Measurements from ENCODE around the gene NQO2. TPM values are rescaled to one million over a fixed set of nuclear protein-coding genes. Genes with fewer than 3 reads are reported as not detected.
"Not testable (repeated sequence)": the region's sequence is repeated elsewhere in the genome, so short reads cannot be mapped to it uniquely, and the experiment has no call there.

NQO2 gene
- total RNA-seq, 3 donors from 2014 or later (not counting 1 experiment from before 2014, with no cell fraction given) = 13.1 to 21.7 (median 16.2) TPM

DNA sequence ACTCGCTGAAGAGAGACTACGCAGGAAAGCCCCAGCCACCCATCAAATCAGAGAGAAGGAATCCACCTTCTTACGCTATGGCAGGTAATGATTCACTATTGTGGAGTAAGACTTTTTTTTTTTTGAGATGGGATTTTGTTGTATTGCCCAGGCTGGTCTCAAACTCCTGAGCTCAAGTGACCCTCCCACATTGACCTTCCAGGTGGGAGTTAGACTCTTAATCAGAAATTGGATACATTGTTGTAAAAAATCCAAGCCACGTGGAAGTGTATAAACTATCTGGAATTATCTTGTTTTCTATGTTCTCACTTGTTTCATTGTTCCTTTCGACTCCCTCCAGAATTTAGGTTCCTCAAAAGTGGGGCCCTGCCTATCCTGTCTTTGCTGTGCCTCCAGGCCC, 6.8 kb downstream of the NQO2 start:
- intact Hi-C loops (cut with micrococcal nuclease) = no loop called here
- Mint-ChIP-seq H3K4me3 (no peak overlapping the region), H3K4me1 (peaks cover 12 to 18% of the 10 kb centered on the region in 2 donors), H3K36me3 (peaks cover 31% of the 10 kb centered on the region), H3K9me3 (peaks cover 0 to 7% of the 10 kb centered on the region in 2 donors), H3K27me3 (ENCODE audit: low read depth in 2 of 2) (no peaks in the 10 kb centered on the region), H3K27ac (no peak overlapping the region)
- Histone ChIP-seq H3K27ac (ENCODE audit: low read length) (no peak overlapping the region), H3K36me3 (ENCODE audit: control insufficient read depth, insufficient read depth, low read length) (peaks cover 41% of the 10 kb centered on the region), H3K4me1 (ENCODE audit: control insufficient read depth, insufficient read depth, low read length) (no peaks in the 10 kb centered on the region), H3K27me3 (ENCODE audit: control insufficient read depth, insufficient read depth, low read length) (no peaks in the 10 kb centered on the region), H3K4me3 (ENCODE audit: low read length) (no peak overlapping the region), H3K9me3 (ENCODE audit: control insufficient read depth, insufficient read depth, low read length) (peaks cover 8% of the 10 kb centered on the region)
- WGBS (ENCODE audit: insufficient coverage) = 90% methylated on average over 2 of the region's 5 CpGs
- ATAC-seq = no peak
- DNase-seq = no peak
- TF ChIP-seq, protein P1, sequence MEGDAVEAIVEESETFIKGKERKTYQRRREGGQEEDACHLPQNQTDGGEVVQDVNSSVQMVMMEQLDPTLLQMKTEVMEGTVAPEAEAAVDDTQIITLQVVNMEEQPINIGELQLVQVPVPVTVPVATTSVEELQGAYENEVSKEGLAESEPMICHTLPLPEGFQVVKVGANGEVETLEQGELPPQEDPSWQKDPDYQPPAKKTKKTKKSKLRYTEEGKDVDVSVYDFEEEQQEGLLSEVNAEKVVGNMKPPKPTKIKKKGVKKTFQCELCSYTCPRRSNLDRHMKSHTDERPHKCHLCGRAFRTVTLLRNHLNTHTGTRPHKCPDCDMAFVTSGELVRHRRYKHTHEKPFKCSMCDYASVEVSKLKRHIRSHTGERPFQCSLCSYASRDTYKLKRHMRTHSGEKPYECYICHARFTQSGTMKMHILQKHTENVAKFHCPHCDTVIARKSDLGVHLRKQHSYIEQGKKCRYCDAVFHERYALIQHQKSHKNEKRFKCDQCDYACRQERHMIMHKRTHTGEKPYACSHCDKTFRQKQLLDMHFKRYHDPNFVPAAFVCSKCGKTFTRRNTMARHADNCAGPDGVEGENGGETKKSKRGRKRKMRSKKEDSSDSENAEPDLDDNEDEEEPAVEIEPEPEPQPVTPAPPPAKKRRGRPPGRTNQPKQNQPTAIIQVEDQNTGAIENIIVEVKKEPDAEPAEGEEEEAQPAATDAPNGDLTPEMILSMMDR (IDR thresholded peaks at IDR 0.05) = no peak

DNA sequence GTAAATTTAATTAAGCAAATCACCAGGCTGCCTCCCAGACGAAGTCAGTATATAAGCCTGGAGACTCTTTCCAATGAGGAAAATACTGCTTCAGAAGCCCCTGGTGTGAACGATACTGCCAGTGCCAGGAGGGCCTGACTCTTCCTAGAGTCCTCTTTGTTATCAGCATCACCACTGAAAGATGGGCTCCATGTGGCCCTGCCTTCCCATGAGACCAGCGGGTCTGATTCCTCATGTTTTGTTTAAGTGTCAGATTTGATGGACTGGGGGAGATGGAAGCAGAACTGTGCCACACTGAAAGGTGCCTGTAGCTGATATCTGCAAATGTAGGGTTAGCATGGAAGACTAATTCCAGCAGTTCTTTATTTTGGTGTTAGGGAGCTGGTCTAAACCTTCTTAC, 7.9 kb downstream of the NQO2 start:
- H3K4me3 Mint-ChIP-seq = no peak overlapping the region
- H3K27ac Mint-ChIP-seq = no peak overlapping the region
- no peaks in the 10 kb centered on the region for H3K27me3 Mint-ChIP-seq (ENCODE audit: low read depth in 2 of 2)
- peaks cover 0 to 12% of the 10 kb centered on the region in 2 donors for H3K9me3 Mint-ChIP-seq
- H3K27ac ChIP-seq (ENCODE audit: low read length) = no peak overlapping the region
- no peaks in the 10 kb centered on the region for H3K27me3 ChIP-seq (ENCODE audit: control insufficient read depth, insufficient read depth, low read length)
- H3K4me1 ChIP-seq (ENCODE audit: control insufficient read depth, insufficient read depth, low read length) = no peaks in the 10 kb centered on the region
- peaks cover 6 to 11% of the 10 kb centered on the region in 2 donors for H3K4me1 Mint-ChIP-seq
- DNase-seq (no peak), ATAC-seq (no peak)
- peaks cover 12% of the 10 kb centered on the region for H3K9me3 ChIP-seq (ENCODE audit: control insufficient read depth, insufficient read depth, low read length)
- WGBS (ENCODE audit: insufficient coverage) = 93% methylated on average over 3 of the region's 3 CpGs
- intact Hi-C loops (cut with micrococcal nuclease) = no loop called here
- TF ChIP-seq, protein P1 (IDR thresholded peaks at IDR 0.05) = no peak
- H3K4me3 ChIP-seq (ENCODE audit: low read length) = no peak overlapping the region
- peaks cover 41% of the 10 kb centered on the region for H3K36me3 Mint-ChIP-seq
- peaks cover 45% of the 10 kb centered on the region for H3K36me3 ChIP-seq (ENCODE audit: control insufficient read depth, insufficient read depth, low read length)

DNA sequence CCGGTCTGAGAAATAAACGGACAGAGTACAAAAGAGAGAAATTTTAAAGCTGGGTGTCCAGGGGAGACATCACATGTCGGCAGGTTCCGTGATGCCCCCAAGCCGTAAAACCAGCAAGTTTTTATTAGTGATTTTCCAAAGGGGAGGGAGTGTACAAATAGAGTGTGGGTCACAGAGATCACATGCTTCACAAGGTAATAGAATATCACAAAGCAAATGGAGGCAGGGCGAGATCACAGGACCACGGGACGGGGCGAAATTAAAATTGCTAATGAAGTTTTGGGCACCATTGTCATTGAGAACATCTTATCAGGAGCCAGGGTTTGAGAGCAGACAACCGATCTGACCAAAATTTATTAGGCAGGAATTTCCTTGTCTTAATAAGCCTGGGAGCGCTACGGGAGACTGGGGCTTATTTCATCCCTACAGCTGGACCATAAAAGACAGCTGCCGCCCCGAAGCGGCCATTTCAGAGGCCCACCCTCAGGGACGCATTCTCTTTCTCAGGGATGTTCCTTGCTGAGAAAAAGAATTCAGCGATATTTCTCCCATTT, 9.1 kb downstream of the NQO2 start:
- peaks cover 41% of the 10 kb centered on the region for H3K36me3 Mint-ChIP-seq
- WGBS (ENCODE audit: insufficient coverage) = 98% methylated on average over 17 of the region's 17 CpGs
- H3K27me3 Mint-ChIP-seq (ENCODE audit: low read depth in 2 of 2); H3K4me3 ChIP-seq (ENCODE audit: low read length); intact Hi-C loops (cut with micrococcal nuclease); H3K27ac Mint-ChIP-seq; DNase-seq; H3K4me1 ChIP-seq (ENCODE audit: control insufficient read depth, insufficient read depth, low read length); H3K27me3 ChIP-seq (ENCODE audit: control insufficient read depth, insufficient read depth, low read length); H3K27ac ChIP-seq (ENCODE audit: low read length); H3K4me3 Mint-ChIP-seq; ATAC-seq: not testable (repeated sequence)
- peaks cover 46% of the 10 kb centered on the region for H3K36me3 ChIP-seq (ENCODE audit: control insufficient read depth, insufficient read depth, low read length)
- H3K4me1 Mint-ChIP-seq = peaks cover 4 to 11% of the 10 kb centered on the region in 2 donors
- H3K9me3 ChIP-seq (ENCODE audit: control insufficient read depth, insufficient read depth, low read length) = peaks cover 12% of the 10 kb centered on the region
- peaks cover 0 to 12% of the 10 kb centered on the region in 2 donors for H3K9me3 Mint-ChIP-seq

DNA sequence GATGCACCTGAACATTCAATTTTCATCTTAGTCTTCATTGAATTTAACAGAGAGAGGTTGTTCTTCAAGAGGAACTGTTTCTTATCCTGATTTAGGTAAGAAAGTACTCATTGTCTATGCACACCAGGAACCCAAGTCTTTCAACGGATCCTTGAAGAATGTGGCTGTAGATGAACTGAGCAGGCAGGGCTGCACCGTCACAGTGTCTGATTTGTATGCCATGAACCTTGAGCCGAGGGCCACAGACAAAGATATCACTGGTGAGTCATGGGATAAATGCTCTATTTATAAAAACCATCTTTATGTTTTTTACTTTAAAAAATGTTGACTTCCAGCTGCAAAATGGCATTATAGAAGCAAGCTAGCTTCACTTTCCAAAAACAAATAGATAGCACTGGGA, 10.2 kb downstream of the NQO2 start:
- Mint-ChIP-seq H3K27ac (no peak overlapping the region), H3K9me3 (peaks cover 0 to 12% of the 10 kb centered on the region in 2 donors), H3K4me1 (peaks cover 4 to 11% of the 10 kb centered on the region in 2 donors), H3K4me3 (no peak overlapping the region), H3K27me3 (ENCODE audit: low read depth in 2 of 2) (no peaks in the 10 kb centered on the region), H3K36me3 (peaks cover 41% of the 10 kb centered on the region)
- peaks cover 47% of the 10 kb centered on the region for H3K36me3 ChIP-seq (ENCODE audit: control insufficient read depth, insufficient read depth, low read length)
- no peaks in the 10 kb centered on the region for H3K4me1 ChIP-seq (ENCODE audit: control insufficient read depth, insufficient read depth, low read length)
- no peaks in the 10 kb centered on the region for H3K27me3 ChIP-seq (ENCODE audit: control insufficient read depth, insufficient read depth, low read length)
- WGBS (ENCODE audit: insufficient coverage) = 100% methylated on average over 3 of the region's 3 CpGs
- no peak overlapping the region for H3K4me3 ChIP-seq (ENCODE audit: low read length)
- no peak overlapping the region for H3K27ac ChIP-seq (ENCODE audit: low read length)
- intact Hi-C loops (cut with micrococcal nuclease) = no loop called here
- DNase-seq (no peak), ATAC-seq (no peak)
- peaks cover 12% of the 10 kb centered on the region for H3K9me3 ChIP-seq (ENCODE audit: control insufficient read depth, insufficient read depth, low read length)
- TF ChIP-seq, protein P1 (IDR thresholded peaks at IDR 0.05) = no peak
